ENCODE results near the gene GNAO1.

DNA sequence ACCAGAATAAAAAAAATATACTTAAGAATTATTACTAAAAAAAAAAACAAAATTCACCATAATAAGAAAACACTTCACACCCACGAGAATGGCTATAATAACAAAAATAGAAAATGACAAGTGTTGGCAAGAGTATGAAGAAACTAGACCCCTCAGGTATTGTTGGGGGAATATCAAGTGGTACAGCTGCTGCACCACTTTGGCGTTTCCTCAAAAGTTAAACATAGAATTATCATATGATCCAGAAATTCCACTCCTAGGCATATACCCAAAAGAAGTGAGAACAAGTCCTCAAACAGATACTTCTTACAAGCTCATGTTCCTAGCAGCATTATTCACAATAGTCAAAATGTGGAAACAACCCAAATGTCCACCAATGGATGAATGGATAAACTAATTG lies 207.8 kb downstream of the GNAO1 start:
- TF ChIP-seq, protein P1, sequence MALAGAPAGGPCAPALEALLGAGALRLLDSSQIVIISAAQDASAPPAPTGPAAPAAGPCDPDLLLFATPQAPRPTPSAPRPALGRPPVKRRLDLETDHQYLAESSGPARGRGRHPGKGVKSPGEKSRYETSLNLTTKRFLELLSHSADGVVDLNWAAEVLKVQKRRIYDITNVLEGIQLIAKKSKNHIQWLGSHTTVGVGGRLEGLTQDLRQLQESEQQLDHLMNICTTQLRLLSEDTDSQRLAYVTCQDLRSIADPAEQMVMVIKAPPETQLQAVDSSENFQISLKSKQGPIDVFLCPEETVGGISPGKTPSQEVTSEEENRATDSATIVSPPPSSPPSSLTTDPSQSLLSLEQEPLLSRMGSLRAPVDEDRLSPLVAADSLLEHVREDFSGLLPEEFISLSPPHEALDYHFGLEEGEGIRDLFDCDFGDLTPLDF (CRISPR knock-in tag; IDR thresholded peaks at IDR 0.05), result no peak
- TF ChIP-seq, protein P2, sequence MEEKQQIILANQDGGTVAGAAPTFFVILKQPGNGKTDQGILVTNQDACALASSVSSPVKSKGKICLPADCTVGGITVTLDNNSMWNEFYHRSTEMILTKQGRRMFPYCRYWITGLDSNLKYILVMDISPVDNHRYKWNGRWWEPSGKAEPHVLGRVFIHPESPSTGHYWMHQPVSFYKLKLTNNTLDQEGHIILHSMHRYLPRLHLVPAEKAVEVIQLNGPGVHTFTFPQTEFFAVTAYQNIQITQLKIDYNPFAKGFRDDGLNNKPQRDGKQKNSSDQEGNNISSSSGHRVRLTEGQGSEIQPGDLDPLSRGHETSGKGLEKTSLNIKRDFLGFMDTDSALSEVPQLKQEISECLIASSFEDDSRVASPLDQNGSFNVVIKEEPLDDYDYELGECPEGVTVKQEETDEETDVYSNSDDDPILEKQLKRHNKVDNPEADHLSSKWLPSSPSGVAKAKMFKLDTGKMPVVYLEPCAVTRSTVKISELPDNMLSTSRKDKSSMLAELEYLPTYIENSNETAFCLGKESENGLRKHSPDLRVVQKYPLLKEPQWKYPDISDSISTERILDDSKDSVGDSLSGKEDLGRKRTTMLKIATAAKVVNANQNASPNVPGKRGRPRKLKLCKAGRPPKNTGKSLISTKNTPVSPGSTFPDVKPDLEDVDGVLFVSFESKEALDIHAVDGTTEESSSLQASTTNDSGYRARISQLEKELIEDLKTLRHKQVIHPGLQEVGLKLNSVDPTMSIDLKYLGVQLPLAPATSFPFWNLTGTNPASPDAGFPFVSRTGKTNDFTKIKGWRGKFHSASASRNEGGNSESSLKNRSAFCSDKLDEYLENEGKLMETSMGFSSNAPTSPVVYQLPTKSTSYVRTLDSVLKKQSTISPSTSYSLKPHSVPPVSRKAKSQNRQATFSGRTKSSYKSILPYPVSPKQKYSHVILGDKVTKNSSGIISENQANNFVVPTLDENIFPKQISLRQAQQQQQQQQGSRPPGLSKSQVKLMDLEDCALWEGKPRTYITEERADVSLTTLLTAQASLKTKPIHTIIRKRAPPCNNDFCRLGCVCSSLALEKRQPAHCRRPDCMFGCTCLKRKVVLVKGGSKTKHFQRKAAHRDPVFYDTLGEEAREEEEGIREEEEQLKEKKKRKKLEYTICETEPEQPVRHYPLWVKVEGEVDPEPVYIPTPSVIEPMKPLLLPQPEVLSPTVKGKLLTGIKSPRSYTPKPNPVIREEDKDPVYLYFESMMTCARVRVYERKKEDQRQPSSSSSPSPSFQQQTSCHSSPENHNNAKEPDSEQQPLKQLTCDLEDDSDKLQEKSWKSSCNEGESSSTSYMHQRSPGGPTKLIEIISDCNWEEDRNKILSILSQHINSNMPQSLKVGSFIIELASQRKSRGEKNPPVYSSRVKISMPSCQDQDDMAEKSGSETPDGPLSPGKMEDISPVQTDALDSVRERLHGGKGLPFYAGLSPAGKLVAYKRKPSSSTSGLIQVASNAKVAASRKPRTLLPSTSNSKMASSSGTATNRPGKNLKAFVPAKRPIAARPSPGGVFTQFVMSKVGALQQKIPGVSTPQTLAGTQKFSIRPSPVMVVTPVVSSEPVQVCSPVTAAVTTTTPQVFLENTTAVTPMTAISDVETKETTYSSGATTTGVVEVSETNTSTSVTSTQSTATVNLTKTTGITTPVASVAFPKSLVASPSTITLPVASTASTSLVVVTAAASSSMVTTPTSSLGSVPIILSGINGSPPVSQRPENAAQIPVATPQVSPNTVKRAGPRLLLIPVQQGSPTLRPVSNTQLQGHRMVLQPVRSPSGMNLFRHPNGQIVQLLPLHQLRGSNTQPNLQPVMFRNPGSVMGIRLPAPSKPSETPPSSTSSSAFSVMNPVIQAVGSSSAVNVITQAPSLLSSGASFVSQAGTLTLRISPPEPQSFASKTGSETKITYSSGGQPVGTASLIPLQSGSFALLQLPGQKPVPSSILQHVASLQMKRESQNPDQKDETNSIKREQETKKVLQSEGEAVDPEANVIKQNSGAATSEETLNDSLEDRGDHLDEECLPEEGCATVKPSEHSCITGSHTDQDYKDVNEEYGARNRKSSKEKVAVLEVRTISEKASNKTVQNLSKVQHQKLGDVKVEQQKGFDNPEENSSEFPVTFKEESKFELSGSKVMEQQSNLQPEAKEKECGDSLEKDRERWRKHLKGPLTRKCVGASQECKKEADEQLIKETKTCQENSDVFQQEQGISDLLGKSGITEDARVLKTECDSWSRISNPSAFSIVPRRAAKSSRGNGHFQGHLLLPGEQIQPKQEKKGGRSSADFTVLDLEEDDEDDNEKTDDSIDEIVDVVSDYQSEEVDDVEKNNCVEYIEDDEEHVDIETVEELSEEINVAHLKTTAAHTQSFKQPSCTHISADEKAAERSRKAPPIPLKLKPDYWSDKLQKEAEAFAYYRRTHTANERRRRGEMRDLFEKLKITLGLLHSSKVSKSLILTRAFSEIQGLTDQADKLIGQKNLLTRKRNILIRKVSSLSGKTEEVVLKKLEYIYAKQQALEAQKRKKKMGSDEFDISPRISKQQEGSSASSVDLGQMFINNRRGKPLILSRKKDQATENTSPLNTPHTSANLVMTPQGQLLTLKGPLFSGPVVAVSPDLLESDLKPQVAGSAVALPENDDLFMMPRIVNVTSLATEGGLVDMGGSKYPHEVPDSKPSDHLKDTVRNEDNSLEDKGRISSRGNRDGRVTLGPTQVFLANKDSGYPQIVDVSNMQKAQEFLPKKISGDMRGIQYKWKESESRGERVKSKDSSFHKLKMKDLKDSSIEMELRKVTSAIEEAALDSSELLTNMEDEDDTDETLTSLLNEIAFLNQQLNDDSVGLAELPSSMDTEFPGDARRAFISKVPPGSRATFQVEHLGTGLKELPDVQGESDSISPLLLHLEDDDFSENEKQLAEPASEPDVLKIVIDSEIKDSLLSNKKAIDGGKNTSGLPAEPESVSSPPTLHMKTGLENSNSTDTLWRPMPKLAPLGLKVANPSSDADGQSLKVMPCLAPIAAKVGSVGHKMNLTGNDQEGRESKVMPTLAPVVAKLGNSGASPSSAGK (IDR thresholded peaks at IDR 0.05), result no peak
- TF ChIP-seq, protein P3, sequence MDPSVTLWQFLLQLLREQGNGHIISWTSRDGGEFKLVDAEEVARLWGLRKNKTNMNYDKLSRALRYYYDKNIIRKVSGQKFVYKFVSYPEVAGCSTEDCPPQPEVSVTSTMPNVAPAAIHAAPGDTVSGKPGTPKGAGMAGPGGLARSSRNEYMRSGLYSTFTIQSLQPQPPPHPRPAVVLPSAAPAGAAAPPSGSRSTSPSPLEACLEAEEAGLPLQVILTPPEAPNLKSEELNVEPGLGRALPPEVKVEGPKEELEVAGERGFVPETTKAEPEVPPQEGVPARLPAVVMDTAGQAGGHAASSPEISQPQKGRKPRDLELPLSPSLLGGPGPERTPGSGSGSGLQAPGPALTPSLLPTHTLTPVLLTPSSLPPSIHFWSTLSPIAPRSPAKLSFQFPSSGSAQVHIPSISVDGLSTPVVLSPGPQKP (CRISPR knock-in tag; IDR thresholded peaks at IDR 0.05), result no peak
- no peak for TF ChIP-seq SIN3A (IDR thresholded peaks at IDR 0.05; ENCODE audit: borderline replicate concordance in 2 of 2, control insufficient read depth in 1 of 2, low read depth in 2 of 2, low read length in 2 of 2)
- TF ChIP-seq ZNF408 (CRISPR knock-in tag; IDR thresholded peaks at IDR 0.05; ENCODE audit: low read depth), result no peak
- no peak for TF ChIP-seq BRD9 (IDR thresholded peaks at IDR 0.05; ENCODE audit: low read depth, partially characterized antibody)
- TF ChIP-seq ZNF384 (IDR thresholded peaks at IDR 0.05; ENCODE audit: low read depth, low read length), result no peak
- no peak for TF ChIP-seq ATF7 (IDR thresholded peaks at IDR 0.05)
